IMR-90 (cell line): ENCODE data around the gene L3MBTL3. TPM values are rescaled to one million over a fixed set of nuclear protein-coding genes. Genes with fewer than 3 reads are reported as not detected.

Source experiments
- ATAC-seq: fragments of 200-7000 bp; cut with Tn5 transposase; 2 replicates; pipeline ENCODE4 v1.9.1; 2020; ENCODE audit warnings: low read depth, mild to moderate bottlenecking, moderate library complexity
- BruUV-seq: library from RNA; stranded (reverse); fragments of 400-500 nt; replicated peaks from 2 replicates; lab custom pipeline; 2021; lab: Mats Ljungman, UMichigan
- CTCF ChIA-PET: fragments of 300-600 bp; formaldehyde crosslinking; extraction: SDS; loops from one replicate; lab custom pipeline; 2021; ENCODE audit warnings: antibody characterized with exemption; lab: Yijun Ruan, JAX
- POLR2A ChIA-PET: fragments of 300-600 bp; sonication (Branson Sonifier 250); formaldehyde crosslinking; loops from one replicate; lab custom pipeline; 2022; ENCODE audit warnings: antibody characterized with exemption; ENCODE audit not compliant: unreplicated experiment; lab: Charles Lee
- DNase-seq: peaks from one replicate; pipeline ENCODE4 v3.0.0; 2013
- H2AFZ ChIP-seq: replicated peaks from 2 replicates; pipeline ENCODE3; 2013; ENCODE audit warnings: low read length, mild to moderate bottlenecking; ENCODE audit not compliant: poor library complexity
- H2AK5ac ChIP-seq: 2 replicates; pipeline ENCODE4 v1.6.1; 2013; ENCODE audit warnings: low read depth, low read length, inconsistent platforms
- H2AK9ac ChIP-seq: replicated peaks from 2 replicates; pipeline ENCODE3; 2013; ENCODE audit warnings: mild to moderate bottlenecking, low read depth, low read length, moderate library complexity; ENCODE audit not compliant: poor library complexity
- H2BK120ac ChIP-seq: 2 replicates; pipeline ENCODE4 v1.6.1; 2013; ENCODE audit warnings: low read depth, low read length, inconsistent platforms
- H2BK15ac ChIP-seq: 3 replicates; pipeline ENCODE4 v1.6.1; 2013; ENCODE audit warnings: low read depth, low read length, inconsistent platforms
- H2BK20ac ChIP-seq: 2 replicates; pipeline ENCODE4 v1.6.1; 2013; ENCODE audit warnings: low read depth, mild to moderate bottlenecking, inconsistent platforms, low read length, moderate library complexity
- H2BK5ac ChIP-seq: 2 replicates; pipeline ENCODE4 v1.6.1; 2013; ENCODE audit warnings: mild to moderate bottlenecking, low read depth, low read length, inconsistent platforms; ENCODE audit not compliant: poor library complexity, severe bottlenecking
- H3K14ac ChIP-seq: replicated peaks from 2 replicates; pipeline ENCODE4 v1.6.1; 2013; ENCODE audit warnings: low read depth, low read length, inconsistent platforms
- H3K18ac ChIP-seq: 2 replicates; pipeline ENCODE4 v1.6.1; 2013; ENCODE audit warnings: low read depth, low read length, control low read depth
- H3K23ac ChIP-seq: 2 replicates; pipeline ENCODE4 v1.6.1; 2013; ENCODE audit warnings: low read depth, low read length, inconsistent platforms
- H3K27ac ChIP-seq: 2 replicates; pipeline ENCODE4 v1.5.1; 2013; ENCODE audit warnings: mild to moderate bottlenecking, control low read depth, low read length; ENCODE audit not compliant: insufficient read depth
- H3K27me3 ChIP-seq: 2 replicates; pipeline ENCODE4 v1.6.1; 2013; ENCODE audit warnings: low read length; ENCODE audit not compliant: control insufficient read depth, insufficient read depth
- H3K36me3 ChIP-seq: 2 replicates; pipeline ENCODE4 v1.6.1; 2013; ENCODE audit warnings: low read length, mixed read lengths; ENCODE audit not compliant: control insufficient read depth, insufficient read depth
- H3K4ac ChIP-seq: 2 replicates; pipeline ENCODE4 v1.6.1; 2013; ENCODE audit warnings: low read depth, low read length, inconsistent platforms
- H3K4me1 ChIP-seq: 2 replicates; pipeline ENCODE4 v1.6.1; 2013; ENCODE audit warnings: low read length, mixed read lengths; ENCODE audit not compliant: control insufficient read depth, insufficient read depth
- H3K4me2 ChIP-seq: 2 replicates; pipeline ENCODE4 v1.6.1; 2013; ENCODE audit warnings: low read depth, mild to moderate bottlenecking, control low read depth, low read length, moderate library complexity
- H3K4me3 ChIP-seq: 2 replicates; pipeline ENCODE4 v1.5.1; 2013; ENCODE audit warnings: low read depth, mild to moderate bottlenecking, control low read depth, low read length, moderate library complexity; ENCODE audit not compliant: insufficient read depth
- H3K56ac ChIP-seq: 2 replicates; pipeline ENCODE4 v1.6.1; 2013; ENCODE audit warnings: low read length, inconsistent platforms; ENCODE audit not compliant: insufficient read depth; ENCODE audit errors: extremely low read depth
- H3K79me1 ChIP-seq, 2 experiments: 2 replicates each; pipeline ENCODE4 v1.6.1; 2013; ENCODE audit warnings: low read length in 2 of 2, inconsistent platforms in 1 of 2, low read depth in 1 of 2
- H3K9ac ChIP-seq: 2 replicates; pipeline ENCODE4 v1.6.1; 2013; ENCODE audit warnings: low read depth, low read length, control low read depth
- H3K9me1 ChIP-seq: 2 replicates; pipeline ENCODE4 v1.6.1; 2013; ENCODE audit warnings: low read length, inconsistent platforms; ENCODE audit not compliant: insufficient read depth
- H3K9me3 ChIP-seq: 2 replicates; pipeline ENCODE4 v1.6.1; 2013; ENCODE audit warnings: low read length; ENCODE audit not compliant: control insufficient read depth, insufficient read depth
- H4K20me1 ChIP-seq: 2 replicates; pipeline ENCODE4 v1.6.1; 2013; ENCODE audit warnings: low read length, inconsistent platforms; ENCODE audit not compliant: insufficient read depth
- H4K5ac ChIP-seq: 2 replicates; pipeline ENCODE4 v1.6.1; 2013; ENCODE audit warnings: mild to moderate bottlenecking, low read depth, low read length, control low read depth
- H4K8ac ChIP-seq, 2 experiments: 2 replicates each; pipeline ENCODE4 v1.6.1; 2013; ENCODE audit warnings: low read depth in 2 of 2, low read length in 2 of 2, control low read depth in 1 of 2, inconsistent platforms in 1 of 2
- H4K91ac ChIP-seq: 2 replicates; pipeline ENCODE4 v1.6.1; 2013; ENCODE audit warnings: low read depth, low read length, inconsistent platforms; ENCODE audit not compliant: insufficient read depth
- BHLHE40 ChIP-seq: fragments of 150-350 bp; IDR thresholded peaks from 2 replicates; pipeline ENCODE4 v1.6.1; 2016; ENCODE audit warnings: mild to moderate bottlenecking, low read depth, low read length
- CEBPB ChIP-seq: IDR thresholded peaks from 2 replicates; pipeline ENCODE4 v1.6.1; 2012; ENCODE audit warnings: low read depth, low read length, improper control_type of control experiment
- CHD1 ChIP-seq: IDR thresholded peaks from 2 replicates; pipeline ENCODE4 v1.6.1; 2012; ENCODE audit warnings: low read depth, low read length, improper control_type of control experiment
- FOS ChIP-seq: fragments of 150-350 bp; IDR thresholded peaks from 2 replicates; pipeline ENCODE4 v1.6.1; 2016; ENCODE audit warnings: low read depth, low read length
- MAFK ChIP-seq: IDR thresholded peaks from 2 replicates; pipeline ENCODE4 v1.6.1; 2012; ENCODE audit warnings: low read depth, low read length, improper control_type of control experiment
- MAZ ChIP-seq: IDR thresholded peaks from 2 replicates; pipeline ENCODE4 v1.6.1; 2012; ENCODE audit warnings: low read depth, mild to moderate bottlenecking, low read length, improper control_type of control experiment, moderate library complexity, borderline replicate concordance
- MXI1 ChIP-seq: IDR thresholded peaks from 2 replicates; pipeline ENCODE4 v1.6.1; 2012; ENCODE audit warnings: low read depth, mild to moderate bottlenecking, low read length, moderate library complexity, borderline replicate concordance
- POLR2A ChIP-seq: IDR thresholded peaks from 2 replicates; pipeline ENCODE4 v1.6.1; 2012; ENCODE audit warnings: mild to moderate bottlenecking, low read depth, low read length
- RCOR1 ChIP-seq: IDR thresholded peaks from 2 replicates; pipeline ENCODE4 v1.6.1; 2012; ENCODE audit warnings: mild to moderate bottlenecking, low read length, improper control_type of control experiment; ENCODE audit not compliant: insufficient replicate concordance
- RFX5 ChIP-seq: IDR thresholded peaks from 2 replicates; pipeline ENCODE4 v1.8.0; 2012; ENCODE audit warnings: low read depth, mild to moderate bottlenecking, low read length, moderate library complexity
- SMC3 ChIP-seq: fragments of 150-350 bp; IDR thresholded peaks from 2 replicates; pipeline ENCODE4 v1.6.1; 2016; ENCODE audit warnings: low read depth, mild to moderate bottlenecking, antibody characterized with exemption, low read length, moderate library complexity
- WGBS, 2 experiments: methylation state at CpG; one replicate each; pipeline versions ENCODE4 v1.1.5 to v1.1.7; 2013; ENCODE audit warnings: missing lambda C conversion rate in 2 of 2; ENCODE audit not compliant: insufficient read length in 1 of 2; ENCODE audit errors: extremely low coverage in 2 of 2; 5-methylcytosine and 5-hydroxymethylcytosine counted together
- dilution Hi-C: fragments of 300-500 bp; cut with HindIII; formaldehyde crosslinking; loops from one replicate; pipeline ENCODE4 v1.14.3; 2018; ENCODE audit warnings: low sequenced_read_pairs; ENCODE audit not compliant: unreplicated experiment
- in situ Hi-C: fragments of 300-500 bp; cut with MboI; formaldehyde crosslinking; loops from 3 replicates; pipeline ENCODE4 v1.14.3; 2019; ENCODE audit warnings: low sequenced_read_pairs, inconsistent platforms, mixed read lengths
- intact Hi-C: fragments of 100-400 bp; cut with micrococcal nuclease; formaldehyde crosslinking; loops from 2 replicates; pipeline ENCODE4 v1.10.0; 2022
- polyA plus RNA-seq, 3 experiments: library from polyadenylated mRNA; depleted of rRNA; stranded (reverse); fragments of >200 nt; gene quantifications; 2 replicates each; pipeline ENCODE4 v1.2.3, GENCODE V29; 2012; ENCODE audit warnings: low replicate concordance in 1 of 3
- total RNA-seq: library from RNA; depleted of rRNA; stranded (reverse); fragments of >200 nt; gene quantifications from 2 replicates; pipeline ENCODE4 v1.2.3, GENCODE V29; 2012
- TF ChIP-seq, protein P1 (sequence below): conservative IDR thresholded peaks from 2 replicates; pipeline ENCODE4 v1.5.1; 2012; ENCODE audit warnings: mild to moderate bottlenecking, low read depth, low read length, improper control_type of control experiment
- TF ChIP-seq, protein P2 (sequence below): fragments of 150-350 bp; IDR thresholded peaks from 2 replicates; pipeline ENCODE4 v1.6.1; 2016; ENCODE audit warnings: low read depth, mild to moderate bottlenecking, low read length, moderate library complexity, borderline replicate concordance
- TF ChIP-seq, protein P3 (sequence below): fragments of 150-350 bp; IDR thresholded peaks from 2 replicates; pipeline ENCODE4 v1.6.1; 2017; ENCODE audit warnings: mild to moderate bottlenecking, antibody characterized with exemption, low read length, low read depth

L3MBTL3 gene
- total and polyA plus RNA-seq, 2 of the 4 experiments (the other 2 are of a cell fraction) = 7.2 to 10.9 TPM

DNA sequence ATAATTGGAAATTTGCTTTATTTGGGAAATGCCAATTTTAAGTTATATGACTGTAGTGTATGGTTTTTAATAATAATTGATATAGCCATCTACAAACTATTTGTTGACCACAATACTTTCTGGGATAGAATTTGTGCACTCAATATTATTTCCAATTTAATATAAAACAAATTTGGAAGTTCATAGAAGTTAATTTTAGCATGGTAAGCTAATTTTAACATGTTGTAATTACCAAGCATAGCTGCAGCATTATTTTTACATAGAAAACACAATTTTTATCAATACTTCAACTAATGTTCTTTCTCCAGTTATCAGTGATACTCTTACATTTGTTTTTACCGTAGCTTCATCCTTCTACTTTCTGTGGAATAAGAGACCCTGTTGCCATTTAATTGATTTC is 100.8 kb downstream of the L3MBTL3 start:
- Histone ChIP-seq H3K36me3 (no peaks in the 10 kb centered on the region; the same call in 1 of the 2 replicates), H3K56ac (no peak overlapping the region), H2BK5ac (no peak overlapping the region), H2AK5ac (no peak overlapping the region), H3K9me3 (no peaks in the 10 kb centered on the region), H3K4me1 (no peaks in the 10 kb centered on the region), H3K23ac (no peak overlapping the region), H3K9ac (no peak overlapping the region), H2BK120ac (no peak overlapping the region), H3K27me3 (no peaks in the 10 kb centered on the region), H2AFZ (no peak overlapping the region), H4K20me1 (no peaks in the 10 kb centered on the region), H3K27ac (no peak overlapping the region), H3K4ac (no peak overlapping the region), H4K5ac (no peak overlapping the region), H2AK9ac (no peak overlapping the region), H3K4me2 (no peak overlapping the region), H3K79me1 (no peaks in the 10 kb centered on the region; a peak in 1 of 4 replicates), H3K9me1 (no peaks in the 10 kb centered on the region; the same call in 1 of the 2 replicates), H3K14ac (no peak overlapping the region), H4K8ac (no peak overlapping the region), H4K91ac (no peak overlapping the region), H2BK20ac (no peak overlapping the region), H3K18ac (no peak overlapping the region), H2BK15ac (no peak overlapping the region), H3K4me3 (no peak overlapping the region)
- ATAC-seq (no peak), DNase-seq (no peak)
- intact Hi-C loops (no loop called here), dilution Hi-C loops (no loop called here), in situ Hi-C loops (no loop called here)
- BruUV-seq = no TSS peak
- ChIA-PET CTCF (interaction anchor here (0.6 kb wide), 1 partner anchor 71 kb away, joined by 3 read pairs; no protein-coding TSS in a partner anchor), POLR2A (no interaction called here)
- TF ChIP-seq MXI1 = no peak
- TF ChIP-seq RFX5 = no peak
- no peak for TF ChIP-seq MAZ
- no peak for TF ChIP-seq POLR2A
- no peak for TF ChIP-seq CEBPB
- TF ChIP-seq, protein P1, sequence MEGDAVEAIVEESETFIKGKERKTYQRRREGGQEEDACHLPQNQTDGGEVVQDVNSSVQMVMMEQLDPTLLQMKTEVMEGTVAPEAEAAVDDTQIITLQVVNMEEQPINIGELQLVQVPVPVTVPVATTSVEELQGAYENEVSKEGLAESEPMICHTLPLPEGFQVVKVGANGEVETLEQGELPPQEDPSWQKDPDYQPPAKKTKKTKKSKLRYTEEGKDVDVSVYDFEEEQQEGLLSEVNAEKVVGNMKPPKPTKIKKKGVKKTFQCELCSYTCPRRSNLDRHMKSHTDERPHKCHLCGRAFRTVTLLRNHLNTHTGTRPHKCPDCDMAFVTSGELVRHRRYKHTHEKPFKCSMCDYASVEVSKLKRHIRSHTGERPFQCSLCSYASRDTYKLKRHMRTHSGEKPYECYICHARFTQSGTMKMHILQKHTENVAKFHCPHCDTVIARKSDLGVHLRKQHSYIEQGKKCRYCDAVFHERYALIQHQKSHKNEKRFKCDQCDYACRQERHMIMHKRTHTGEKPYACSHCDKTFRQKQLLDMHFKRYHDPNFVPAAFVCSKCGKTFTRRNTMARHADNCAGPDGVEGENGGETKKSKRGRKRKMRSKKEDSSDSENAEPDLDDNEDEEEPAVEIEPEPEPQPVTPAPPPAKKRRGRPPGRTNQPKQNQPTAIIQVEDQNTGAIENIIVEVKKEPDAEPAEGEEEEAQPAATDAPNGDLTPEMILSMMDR = no peak
- no peak for TF ChIP-seq MAFK
- no peak for TF ChIP-seq CHD1
- no peak for TF ChIP-seq SMC3
- no peak for TF ChIP-seq RCOR1
- TF ChIP-seq, protein P2, sequence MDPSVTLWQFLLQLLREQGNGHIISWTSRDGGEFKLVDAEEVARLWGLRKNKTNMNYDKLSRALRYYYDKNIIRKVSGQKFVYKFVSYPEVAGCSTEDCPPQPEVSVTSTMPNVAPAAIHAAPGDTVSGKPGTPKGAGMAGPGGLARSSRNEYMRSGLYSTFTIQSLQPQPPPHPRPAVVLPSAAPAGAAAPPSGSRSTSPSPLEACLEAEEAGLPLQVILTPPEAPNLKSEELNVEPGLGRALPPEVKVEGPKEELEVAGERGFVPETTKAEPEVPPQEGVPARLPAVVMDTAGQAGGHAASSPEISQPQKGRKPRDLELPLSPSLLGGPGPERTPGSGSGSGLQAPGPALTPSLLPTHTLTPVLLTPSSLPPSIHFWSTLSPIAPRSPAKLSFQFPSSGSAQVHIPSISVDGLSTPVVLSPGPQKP = no peak
- TF ChIP-seq BHLHE40 = no peak
- no peak for TF ChIP-seq FOS
- TF ChIP-seq, protein P3, sequence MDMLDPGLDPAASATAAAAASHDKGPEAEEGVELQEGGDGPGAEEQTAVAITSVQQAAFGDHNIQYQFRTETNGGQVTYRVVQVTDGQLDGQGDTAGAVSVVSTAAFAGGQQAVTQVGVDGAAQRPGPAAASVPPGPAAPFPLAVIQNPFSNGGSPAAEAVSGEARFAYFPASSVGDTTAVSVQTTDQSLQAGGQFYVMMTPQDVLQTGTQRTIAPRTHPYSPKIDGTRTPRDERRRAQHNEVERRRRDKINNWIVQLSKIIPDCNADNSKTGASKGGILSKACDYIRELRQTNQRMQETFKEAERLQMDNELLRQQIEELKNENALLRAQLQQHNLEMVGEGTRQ = no peak
- WGBS, 2 experiments = no CpG with 5 or more reads among the region's 1 CpG
